ENCODE data around the gene SMIM20. TPM values are rescaled to one million over a fixed set of nuclear protein-coding genes. Genes with fewer than 3 reads are reported as not detected.
"Not testable (repeated sequence)": the region's sequence is repeated elsewhere in the genome, so short reads cannot be mapped to it uniquely, and the experiment has no call there.

SMIM20 gene
- 17.0 and 18.7 TPM in 2 replicates for total RNA-seq

DNA sequence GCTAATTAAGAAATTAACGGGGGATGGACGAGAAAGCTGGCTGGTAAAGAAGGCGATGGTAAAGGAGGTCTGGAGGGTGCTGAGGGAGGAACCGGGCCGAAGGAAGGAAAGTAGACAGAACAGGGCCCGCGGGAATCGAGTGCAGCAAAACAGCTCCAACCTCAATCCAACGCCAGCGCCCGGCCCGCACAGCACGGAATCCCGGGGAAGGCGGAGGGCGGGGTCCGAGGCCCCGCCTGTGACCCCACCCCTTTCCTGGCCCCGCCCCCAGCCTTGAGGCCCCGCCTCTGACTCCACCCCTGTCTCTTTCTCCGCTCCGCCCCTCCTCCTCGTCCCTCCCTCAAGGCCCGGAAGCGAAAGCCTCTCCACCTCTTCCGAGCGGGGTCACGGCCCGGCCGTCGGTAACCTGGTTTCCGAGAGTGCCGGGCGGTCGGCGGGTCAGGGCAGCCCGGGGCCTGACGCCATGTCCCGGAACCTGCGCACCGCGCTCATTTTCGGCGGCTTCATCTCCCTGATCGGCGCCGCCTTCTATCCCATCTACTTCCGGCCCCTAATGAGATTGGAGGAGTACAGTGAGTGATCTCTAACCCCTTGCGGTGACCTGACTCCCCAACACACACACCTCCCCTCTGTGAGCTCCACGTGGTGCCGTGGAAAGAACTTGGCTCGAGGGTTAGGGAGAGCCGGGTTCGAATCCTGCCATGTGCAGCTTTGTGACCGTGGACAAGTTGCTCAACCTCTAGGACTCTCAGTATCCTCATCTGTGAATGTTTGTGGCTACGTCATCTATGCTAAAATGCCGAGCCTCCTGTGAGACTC lies at the start of gene SMIM20:
Gene SMIM20 (plus strand): TSS at position 370 of the 819 bp plus-strand sequence. CDS start 94 bp downstream, at position 464.
- Mint-ChIP-seq H3K36me3 (ENCODE audit: low read depth) (peaks cover 9% of the 10 kb centered on the region), H3K4me1 (ENCODE audit: low read depth) (peaks cover 21% of the 10 kb centered on the region), H3K27me3 (ENCODE audit: low read depth) (peaks cover 12% of the 10 kb centered on the region), H3K9me3 (peaks cover 3% of the 10 kb centered on the region), H3K27ac (peak within 1 kb of the TSS; percentile 98), H3K4me3 (ENCODE audit: low read depth) (peak within 1 kb of the TSS; percentile 92)
- intact Hi-C loops (cut with micrococcal nuclease), result loop anchor here (1.0 to 10.0 kb wide), 6 partner anchors 24 to 1091 kb away; partner anchors contain the start of genes PI4K2B, SEL1L3, STIM2 and TBC1D19
- DNase-seq (ENCODE audit: low spot score), result peak; percentile 90

GRCh38 chr4:25865586-25865985 lies 48.4 kb upstream of the SMIM20 start:
- no peaks in the 10 kb centered on the region for H3K27me3 Mint-ChIP-seq (ENCODE audit: low read depth)
- intact Hi-C loops (cut with micrococcal nuclease), result no loop called here
- no peak overlapping the region for H3K27ac Mint-ChIP-seq
- no peaks in the 10 kb centered on the region for H3K9me3 Mint-ChIP-seq
- peaks cover 13% of the 10 kb centered on the region for H3K4me1 Mint-ChIP-seq (ENCODE audit: low read depth)
- H3K4me3 Mint-ChIP-seq (ENCODE audit: low read depth), result no peak overlapping the region
- DNase-seq (ENCODE audit: low spot score), result no peak
- H3K36me3 Mint-ChIP-seq (ENCODE audit: low read depth), result peaks cover 7% of the 10 kb centered on the region

- H3K36me3 Mint-ChIP-seq (ENCODE audit: low read depth); intact Hi-C loops (cut with micrococcal nuclease); H3K4me3 Mint-ChIP-seq (ENCODE audit: low read depth); H3K27ac Mint-ChIP-seq; H3K4me1 Mint-ChIP-seq (ENCODE audit: low read depth); DNase-seq (ENCODE audit: low spot score); H3K9me3 Mint-ChIP-seq; H3K27me3 Mint-ChIP-seq (ENCODE audit: low read depth): not testable (repeated sequence)
Measured at GRCh38 chr4:25866401-25866800, 47.6 kb upstream of the SMIM20 start.

DNA sequence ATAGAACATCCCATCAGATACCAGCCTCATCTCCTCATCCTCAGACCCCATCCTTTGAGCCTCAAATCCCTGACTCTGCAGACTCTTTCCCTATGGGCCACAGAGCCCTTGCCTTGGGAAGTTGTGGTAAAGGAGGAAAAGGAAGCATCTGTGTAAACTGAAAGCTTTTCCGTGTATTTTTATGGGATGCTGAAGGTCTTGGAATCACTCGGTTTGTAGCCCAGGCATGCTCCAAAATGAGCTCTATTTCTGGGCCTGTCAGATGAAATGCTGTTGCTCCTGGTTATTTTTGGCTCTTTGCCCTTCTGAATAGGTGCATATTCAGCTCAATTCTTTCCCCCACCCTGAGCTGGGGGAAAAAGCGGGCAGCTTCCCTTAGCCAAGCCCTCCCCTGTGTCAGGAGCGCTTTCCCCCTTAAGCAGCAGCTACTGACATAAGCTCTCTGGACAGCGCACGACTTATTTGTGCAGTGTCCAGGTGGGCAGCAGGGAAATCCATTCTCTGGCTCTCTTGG lies 46.2 kb upstream of the SMIM20 start:
- no peak for DNase-seq (ENCODE audit: low spot score)
- Mint-ChIP-seq H3K27me3 (ENCODE audit: low read depth) (no peaks in the 10 kb centered on the region), H3K4me1 (ENCODE audit: low read depth) (peaks cover 3% of the 10 kb centered on the region), H3K27ac (no peak overlapping the region), H3K4me3 (ENCODE audit: low read depth) (no peak overlapping the region), H3K36me3 (ENCODE audit: low read depth) (no peaks in the 10 kb centered on the region), H3K9me3 (no peaks in the 10 kb centered on the region)
- intact Hi-C loops (cut with micrococcal nuclease), result no loop called here

GRCh38 chr4:25870081-25870480 lies 43.9 kb upstream of the SMIM20 start:
- H3K27ac Mint-ChIP-seq, result no peak overlapping the region
- peaks cover 5% of the 10 kb centered on the region for H3K4me1 Mint-ChIP-seq (ENCODE audit: low read depth)
- no peak overlapping the region for H3K4me3 Mint-ChIP-seq (ENCODE audit: low read depth)
- H3K27me3 Mint-ChIP-seq (ENCODE audit: low read depth), result no peaks in the 10 kb centered on the region
- no peak for DNase-seq (ENCODE audit: low spot score)
- H3K9me3 Mint-ChIP-seq, result no peaks in the 10 kb centered on the region
- intact Hi-C loops (cut with micrococcal nuclease), result no loop called here
- no peaks in the 10 kb centered on the region for H3K36me3 Mint-ChIP-seq (ENCODE audit: low read depth)

DNA sequence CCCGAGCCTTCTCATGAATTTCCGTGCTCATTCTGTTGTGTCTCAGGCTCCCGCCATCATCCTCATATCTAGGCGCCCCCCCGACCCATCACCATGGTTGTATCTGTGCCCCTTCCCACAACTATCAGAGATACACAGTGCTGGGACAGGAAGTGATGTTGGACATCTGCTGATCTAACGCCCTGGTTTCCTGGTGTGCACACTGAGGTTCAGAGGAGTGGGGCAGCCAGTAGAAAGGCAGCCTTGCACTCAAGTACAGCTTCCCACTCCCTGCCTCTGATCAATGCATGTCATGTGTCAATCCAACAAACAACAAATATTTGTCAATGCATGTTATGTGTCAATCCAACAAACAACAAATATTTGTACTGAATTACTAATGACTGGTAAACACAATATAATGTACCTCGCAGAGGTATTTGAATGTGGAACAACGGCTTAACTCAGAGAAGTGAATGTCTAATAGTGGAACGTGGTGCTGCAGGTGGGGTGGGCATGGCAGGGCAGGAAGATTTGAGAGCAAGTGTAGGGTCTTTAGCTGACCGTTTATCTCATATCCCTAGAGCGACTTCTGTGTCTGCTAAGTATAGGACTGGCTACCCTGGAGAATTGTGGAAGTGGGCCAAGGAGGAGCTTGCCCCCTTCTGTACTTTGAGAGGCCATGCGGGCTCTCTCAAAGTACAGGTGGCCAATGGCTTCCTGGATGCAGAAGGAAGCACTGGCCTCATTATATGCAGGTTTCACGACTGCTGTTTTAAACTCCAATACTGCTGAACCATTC lies 41.0 kb upstream of the SMIM20 start:
- Mint-ChIP-seq H3K9me3 (no peaks in the 10 kb centered on the region), H3K4me3 (ENCODE audit: low read depth) (no peak overlapping the region), H3K27me3 (ENCODE audit: low read depth) (no peaks in the 10 kb centered on the region), H3K36me3 (ENCODE audit: low read depth) (no peaks in the 10 kb centered on the region), H3K4me1 (ENCODE audit: low read depth) (peaks cover 3% of the 10 kb centered on the region), H3K27ac (no peak overlapping the region)
- DNase-seq (ENCODE audit: low spot score), result no peak
- intact Hi-C loops (cut with micrococcal nuclease), result no loop called here

DNA sequence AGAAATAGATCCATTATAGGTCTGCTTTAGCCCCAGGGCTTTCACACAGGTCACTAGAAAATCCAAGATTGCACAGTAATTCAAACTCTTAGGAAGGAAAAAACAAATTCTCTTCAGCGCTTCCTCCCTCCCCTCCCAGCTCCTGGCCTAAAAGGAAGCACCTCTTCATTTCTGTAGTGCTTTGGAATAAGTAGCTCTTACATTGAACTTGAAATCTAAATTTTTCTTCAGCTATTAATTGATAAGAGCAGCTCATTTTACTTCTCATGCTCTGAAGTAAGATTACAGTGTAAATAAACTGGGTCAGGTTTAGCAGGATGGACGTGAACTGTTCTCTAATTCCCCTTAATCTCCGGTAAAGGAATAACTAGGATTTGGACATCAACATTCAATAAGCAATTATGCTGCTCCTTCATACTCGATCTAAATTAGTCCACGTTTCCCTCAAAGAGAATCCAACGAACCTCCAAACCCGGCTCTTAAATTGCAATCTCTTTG lies 40.3 kb upstream of the SMIM20 start:
- H3K4me1 Mint-ChIP-seq (ENCODE audit: low read depth), result peaks cover 3% of the 10 kb centered on the region
- H3K27ac Mint-ChIP-seq, result no peak overlapping the region
- intact Hi-C loops (cut with micrococcal nuclease), result no loop called here
- DNase-seq (ENCODE audit: low spot score), result no peak
- H3K27me3 Mint-ChIP-seq (ENCODE audit: low read depth), result no peaks in the 10 kb centered on the region
- H3K36me3 Mint-ChIP-seq (ENCODE audit: low read depth), result no peaks in the 10 kb centered on the region
- no peaks in the 10 kb centered on the region for H3K9me3 Mint-ChIP-seq
- H3K4me3 Mint-ChIP-seq (ENCODE audit: low read depth), result no peak overlapping the region

- no peaks in the 10 kb centered on the region for H3K27me3 Mint-ChIP-seq (ENCODE audit: low read depth)
- no peaks in the 10 kb centered on the region for H3K36me3 Mint-ChIP-seq (ENCODE audit: low read depth)
- intact Hi-C loops (cut with micrococcal nuclease), result no loop called here
- H3K4me3 Mint-ChIP-seq (ENCODE audit: low read depth), result no peak overlapping the region
- no peaks in the 10 kb centered on the region for H3K9me3 Mint-ChIP-seq
- H3K4me1 Mint-ChIP-seq (ENCODE audit: low read depth), result peaks cover 3% of the 10 kb centered on the region
- no peak overlapping the region for H3K27ac Mint-ChIP-seq
- DNase-seq (ENCODE audit: low spot score), result no peak
Measured at GRCh38 chr4:25874655-25875054, 39.4 kb upstream of the SMIM20 start.

GRCh38 chr4:25875281-25875745 lies 38.7 kb upstream of the SMIM20 start:
- intact Hi-C loops (cut with micrococcal nuclease), result no loop called here
- Mint-ChIP-seq H3K36me3 (ENCODE audit: low read depth) (no peaks in the 10 kb centered on the region), H3K27ac (no peak overlapping the region), H3K4me1 (ENCODE audit: low read depth) (peaks cover 3% of the 10 kb centered on the region), H3K4me3 (ENCODE audit: low read depth) (no peak overlapping the region), H3K27me3 (ENCODE audit: low read depth) (no peaks in the 10 kb centered on the region), H3K9me3 (no peaks in the 10 kb centered on the region)
- no peak for DNase-seq (ENCODE audit: low spot score)

DNA sequence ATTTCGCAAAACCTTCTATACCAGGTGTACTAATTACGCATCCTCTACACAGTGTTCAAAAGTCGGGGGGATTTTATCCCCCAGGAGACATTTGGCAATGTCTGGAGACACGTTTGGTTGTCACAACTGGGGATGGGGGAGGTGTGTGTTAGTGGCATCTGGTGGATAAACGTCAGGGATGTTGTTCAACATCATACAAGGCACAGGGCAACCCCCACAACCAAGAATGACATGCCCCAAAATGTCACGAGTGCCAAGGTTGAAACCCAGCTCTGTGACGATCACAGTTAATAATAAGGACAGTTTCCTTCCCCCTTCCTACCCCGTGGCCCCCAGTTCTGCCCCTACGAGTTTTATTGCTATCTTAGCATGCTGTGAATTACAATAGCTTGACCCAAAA lies 35.3 kb upstream of the SMIM20 start:
- H3K36me3 Mint-ChIP-seq (ENCODE audit: low read depth), result no peaks in the 10 kb centered on the region
- no peak for DNase-seq (ENCODE audit: low spot score)
- no peak overlapping the region for H3K4me3 Mint-ChIP-seq (ENCODE audit: low read depth)
- no peak overlapping the region for H3K27ac Mint-ChIP-seq
- H3K4me1 Mint-ChIP-seq (ENCODE audit: low read depth), result no peaks in the 10 kb centered on the region
- peaks cover 1% of the 10 kb centered on the region for H3K27me3 Mint-ChIP-seq (ENCODE audit: low read depth)
- intact Hi-C loops (cut with micrococcal nuclease), result no loop called here
- no peaks in the 10 kb centered on the region for H3K9me3 Mint-ChIP-seq

DNA sequence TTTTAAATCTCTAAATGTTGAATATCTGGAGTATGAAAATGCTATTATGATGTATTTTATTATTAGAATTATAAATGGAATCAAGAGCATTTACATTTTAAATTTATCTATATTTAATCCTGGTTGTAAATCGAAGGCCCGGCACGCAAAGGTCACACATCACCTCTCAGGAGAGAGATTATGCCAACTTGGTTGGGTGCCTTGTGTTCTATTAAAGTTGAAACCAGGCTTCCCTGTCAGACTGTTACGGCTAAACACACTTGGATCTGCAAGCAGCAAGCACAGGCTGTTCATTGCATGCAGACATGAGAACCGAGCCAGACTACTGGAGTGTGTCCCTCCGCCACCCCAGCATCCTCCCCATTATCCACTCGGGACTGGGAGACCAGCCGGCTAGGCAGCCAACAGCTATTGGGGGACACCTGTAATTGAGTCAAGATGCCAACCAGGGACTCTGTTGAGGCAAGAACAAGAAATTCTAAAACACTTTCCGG lies 34.9 kb upstream of the SMIM20 start:
- peaks cover 1% of the 10 kb centered on the region for H3K4me1 Mint-ChIP-seq (ENCODE audit: low read depth)
- DNase-seq (ENCODE audit: low spot score), result no peak
- no peaks in the 10 kb centered on the region for H3K36me3 Mint-ChIP-seq (ENCODE audit: low read depth)
- no peaks in the 10 kb centered on the region for H3K9me3 Mint-ChIP-seq
- H3K27ac Mint-ChIP-seq, result no peak overlapping the region
- H3K4me3 Mint-ChIP-seq (ENCODE audit: low read depth), result no peak overlapping the region
- intact Hi-C loops (cut with micrococcal nuclease), result no loop called here
- peaks cover 1% of the 10 kb centered on the region for H3K27me3 Mint-ChIP-seq (ENCODE audit: low read depth)

DNA sequence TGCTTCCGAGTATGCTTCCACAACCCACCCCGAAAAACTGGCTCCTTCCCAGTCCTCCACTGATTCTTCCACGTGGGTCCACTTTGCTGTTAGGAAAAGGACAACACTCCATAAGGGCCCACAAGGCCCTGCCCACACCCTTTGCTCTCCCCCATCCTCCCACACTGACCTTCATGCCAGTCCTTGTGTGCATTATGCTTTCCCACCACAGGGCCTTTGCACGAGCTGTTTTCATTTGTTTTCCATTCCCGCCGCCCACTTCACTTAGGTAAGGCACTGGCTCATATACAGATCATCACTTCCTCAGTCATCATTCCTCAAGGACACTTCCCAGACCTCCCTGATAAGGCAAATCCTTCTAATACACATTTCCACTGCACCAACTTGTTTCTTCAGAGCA lies 34.4 kb upstream of the SMIM20 start:
- no peak overlapping the region for H3K27ac Mint-ChIP-seq
- H3K9me3 Mint-ChIP-seq, result no peaks in the 10 kb centered on the region
- H3K36me3 Mint-ChIP-seq (ENCODE audit: low read depth), result no peaks in the 10 kb centered on the region
- intact Hi-C loops (cut with micrococcal nuclease), result no loop called here
- peaks cover 4% of the 10 kb centered on the region for H3K4me1 Mint-ChIP-seq (ENCODE audit: low read depth)
- no peak for DNase-seq (ENCODE audit: low spot score)
- H3K4me3 Mint-ChIP-seq (ENCODE audit: low read depth), result no peak overlapping the region
- peaks cover 1% of the 10 kb centered on the region for H3K27me3 Mint-ChIP-seq (ENCODE audit: low read depth)
